ENCODE data around the gene SSNA1. TPM values are rescaled to one million over a fixed set of nuclear protein-coding genes. Genes with fewer than 3 reads are reported as not detected.

The SSNA1 gene
- total RNA-seq, 1 donor from 2014 or later = 59.5 TPM

GRCh38 chr9:137226338-137227053 is 38.0 kb downstream of the SSNA1 start:
- no peak for DNase-seq (ENCODE audit: low spot score)
- intact Hi-C loops (cut with DNase I) = loop anchor here (1.0 kb wide), 1 partner anchor 105 kb away; no protein-coding TSS in a partner anchor

- DNase-seq (ENCODE audit: low spot score) = peak; percentile 90
- intact Hi-C loops (cut with DNase I) = loop anchor here (1.0 kb wide), 1 partner anchor 106 kb away; no protein-coding TSS in a partner anchor
These were observed 38.8 kb downstream of the SSNA1 start, which contains the start of gene RNF224 for GRCh38 chr9:137227054-137227852. Gene RNF224, plus strand, starts transcription at chr9:137227502. Its CDS starts 834 bp downstream, at chr9:137228336.

GRCh38 chr9:137227853-137228505 is 39.5 kb downstream of the SSNA1 start:
- intact Hi-C loops (cut with DNase I) = loop anchor here (1.0 kb wide), 1 partner anchor 107 kb away; no protein-coding TSS in a partner anchor
- DNase-seq (ENCODE audit: low spot score) = no peak

GRCh38 chr9:137228506-137228967 is 40.1 kb downstream of the SSNA1 start:
- intact Hi-C loops (cut with DNase I) = no loop called here
- DNase-seq (ENCODE audit: low spot score) = no peak

- DNase-seq (ENCODE audit: low spot score) = peak; percentile 71
- intact Hi-C loops (cut with DNase I) = no loop called here
These were observed 40.8 kb downstream of the SSNA1 start for GRCh38 chr9:137228968-137229896.

- DNase-seq (ENCODE audit: low spot score) = no peak
- intact Hi-C loops (cut with DNase I) = no loop called here
These were observed 41.6 kb downstream of the SSNA1 start for GRCh38 chr9:137229903-137230704.

- DNase-seq (ENCODE audit: low spot score) = no peak
- intact Hi-C loops (cut with DNase I) = no loop called here
These were observed 42.4 kb downstream of the SSNA1 start, which contains the start of gene SLC34A3 for GRCh38 chr9:137230705-137231371. Gene SLC34A3, plus strand, starts transcription at chr9:137230901. Its CDS starts 802 bp downstream, at chr9:137231703.

GRCh38 chr9:137231372-137232039 is 43.0 kb downstream of the SSNA1 start:
- no peak for DNase-seq (ENCODE audit: low spot score)
- intact Hi-C loops (cut with DNase I) = no loop called here

- DNase-seq (ENCODE audit: low spot score) = no peak
- intact Hi-C loops (cut with DNase I) = no loop called here
These were observed 43.6 kb downstream of the SSNA1 start for GRCh38 chr9:137232101-137232500.

- no peak for DNase-seq (ENCODE audit: low spot score)
- intact Hi-C loops (cut with DNase I) = no loop called here
These were observed 44.0 kb downstream of the SSNA1 start for GRCh38 chr9:137232510-137232909.

- DNase-seq (ENCODE audit: low spot score) = no peak
- intact Hi-C loops (cut with DNase I) = no loop called here
These were observed 44.9 kb downstream of the SSNA1 start for GRCh38 chr9:137233143-137233980.

GRCh38 chr9:137234055-137234697 is 45.7 kb downstream of the SSNA1 start:
- no peak for DNase-seq (ENCODE audit: low spot score)
- intact Hi-C loops (cut with DNase I) = no loop called here

GRCh38 chr9:137234758-137235423 is 46.4 kb downstream of the SSNA1 start:
- no peak for DNase-seq (ENCODE audit: low spot score)
- intact Hi-C loops (cut with DNase I) = no loop called here

GRCh38 chr9:137235424-137236237 is 47.2 kb downstream of the SSNA1 start:
- intact Hi-C loops (cut with DNase I) = no loop called here
- DNase-seq (ENCODE audit: low spot score) = no peak
